ENCODE results near the gene LARGE1.

Gene LARGE1

DNA sequence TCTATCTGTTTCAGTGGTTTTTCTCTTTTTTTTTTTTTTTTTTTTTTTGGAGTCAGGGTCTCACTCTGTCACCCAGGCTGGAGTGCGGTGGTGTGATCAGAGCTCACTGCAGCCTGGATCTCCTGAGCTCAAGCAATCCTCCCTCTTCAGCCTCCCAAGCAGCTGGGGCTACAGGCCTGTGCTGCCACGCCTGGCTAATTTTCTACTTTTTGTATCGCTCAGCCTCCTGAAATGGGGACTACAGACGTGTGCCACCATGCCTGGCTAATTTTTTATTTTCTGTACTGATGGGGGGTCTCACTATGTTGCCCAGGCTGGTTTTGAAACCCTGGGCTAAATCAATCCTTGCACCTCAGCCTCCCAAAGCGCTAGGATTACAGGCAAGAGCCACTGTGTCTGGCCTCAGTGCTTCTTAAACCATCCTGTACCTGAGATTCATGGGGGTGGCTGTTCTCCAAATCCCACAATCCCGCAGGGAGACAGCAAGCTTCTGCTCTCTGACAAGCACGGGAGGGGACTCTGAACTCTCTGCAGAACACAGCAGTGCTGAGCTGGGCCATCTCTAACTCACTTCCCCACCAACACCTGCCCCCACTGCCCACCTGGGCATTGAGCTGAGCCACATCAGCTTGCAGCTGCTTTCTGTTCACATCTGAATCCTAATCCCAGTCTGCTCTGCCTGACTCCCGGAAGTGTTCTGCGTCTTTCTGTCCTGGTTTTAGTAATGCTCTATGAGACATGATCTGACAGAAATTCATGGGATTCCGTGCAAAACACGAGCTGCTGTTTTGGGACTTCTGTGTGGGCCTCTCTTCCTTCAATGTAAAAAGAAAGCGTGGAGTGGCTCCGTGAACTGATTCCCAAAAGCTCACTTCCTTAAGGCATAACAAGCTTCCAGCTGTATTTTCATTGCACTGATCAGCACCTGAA lies 400.0 kb downstream of the LARGE1 start:
- DNase-seq (ENCODE audit: low read depth): no peak

DNA sequence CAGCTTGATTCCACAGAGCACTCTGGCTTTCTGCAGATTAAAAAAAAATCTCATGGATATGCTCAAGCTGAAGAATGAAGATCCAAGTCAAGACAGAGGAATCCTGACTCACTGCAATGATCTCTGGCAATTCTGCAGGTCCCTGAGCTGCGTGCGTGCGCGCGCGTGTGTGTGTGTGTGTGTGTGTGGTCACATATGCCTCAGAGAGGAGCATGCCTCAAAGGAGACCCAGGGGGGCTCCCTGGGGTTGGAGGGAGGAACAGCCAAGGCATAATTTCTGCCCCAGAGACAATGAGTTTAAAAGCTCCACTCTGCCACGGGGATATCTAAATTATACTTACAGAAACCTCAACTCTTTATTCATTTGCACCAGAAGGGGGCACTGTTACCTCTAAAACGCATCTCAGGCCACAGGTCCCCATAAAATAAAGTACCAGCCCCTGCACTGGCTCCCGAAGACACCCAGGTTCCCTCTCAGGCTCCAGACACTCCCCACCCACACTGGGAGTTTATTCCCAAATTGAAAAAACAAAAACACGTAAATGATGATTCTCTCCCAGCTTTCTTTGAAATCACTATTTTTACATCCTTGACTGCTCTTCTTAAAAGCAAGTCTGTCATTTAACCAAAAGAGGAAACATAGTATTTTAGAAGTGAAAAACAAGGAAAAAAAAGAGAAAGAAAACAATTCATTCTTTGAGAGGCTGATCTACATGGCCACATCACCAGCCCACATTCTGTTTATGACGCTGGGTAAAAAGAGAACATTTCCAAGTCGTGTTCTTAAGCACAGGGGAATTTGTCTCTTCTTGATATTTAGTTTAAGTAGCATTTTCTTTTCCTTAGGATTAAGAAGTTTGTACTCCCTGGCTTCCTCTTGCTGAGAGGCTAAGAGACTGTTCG lies 401.0 kb downstream of the LARGE1 start:
- DNase-seq (ENCODE audit: low read depth): no peak

DNA sequence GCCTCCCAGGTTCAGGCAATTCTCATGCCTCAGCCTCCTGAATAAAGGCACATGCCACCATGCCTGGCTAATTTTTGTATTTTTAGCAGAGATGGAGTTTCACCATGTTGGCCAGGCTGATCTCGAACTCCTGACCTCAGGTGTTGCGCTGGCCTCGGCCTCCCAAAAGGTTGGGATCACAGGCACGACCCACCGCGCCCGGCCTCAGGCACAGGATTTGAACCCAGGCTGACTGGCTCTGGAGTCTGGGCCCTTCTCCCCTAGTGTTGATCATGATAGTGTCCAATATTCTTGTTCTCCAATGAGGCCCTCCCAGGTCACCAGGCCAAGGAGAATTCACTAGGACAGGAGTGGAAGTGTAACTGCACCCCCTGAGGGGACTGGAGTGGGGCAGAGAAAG lies 401.9 kb downstream of the LARGE1 start:
- no peak for DNase-seq (ENCODE audit: low read depth)

DNA sequence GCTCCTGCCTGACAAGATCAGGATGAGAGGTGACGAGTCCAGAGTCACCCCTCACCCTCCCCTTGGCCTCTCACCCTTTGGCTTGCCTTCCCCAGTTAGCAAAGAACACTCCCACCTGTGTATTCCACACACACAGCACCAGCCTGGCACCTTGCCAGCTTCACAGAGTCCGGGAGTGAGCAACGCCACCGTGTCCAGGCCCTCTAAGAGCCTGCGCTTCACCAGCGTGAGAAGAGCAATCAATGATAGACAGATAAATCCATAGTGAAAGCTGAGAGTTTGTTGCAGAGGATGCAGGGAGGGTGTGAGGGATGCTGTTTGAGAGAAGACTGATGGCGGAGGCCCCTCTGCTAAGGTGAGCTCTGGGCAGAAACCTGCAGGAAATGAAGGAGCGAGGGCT lies 404.5 kb downstream of the LARGE1 start:
- no peak for DNase-seq (ENCODE audit: low read depth)

DNA sequence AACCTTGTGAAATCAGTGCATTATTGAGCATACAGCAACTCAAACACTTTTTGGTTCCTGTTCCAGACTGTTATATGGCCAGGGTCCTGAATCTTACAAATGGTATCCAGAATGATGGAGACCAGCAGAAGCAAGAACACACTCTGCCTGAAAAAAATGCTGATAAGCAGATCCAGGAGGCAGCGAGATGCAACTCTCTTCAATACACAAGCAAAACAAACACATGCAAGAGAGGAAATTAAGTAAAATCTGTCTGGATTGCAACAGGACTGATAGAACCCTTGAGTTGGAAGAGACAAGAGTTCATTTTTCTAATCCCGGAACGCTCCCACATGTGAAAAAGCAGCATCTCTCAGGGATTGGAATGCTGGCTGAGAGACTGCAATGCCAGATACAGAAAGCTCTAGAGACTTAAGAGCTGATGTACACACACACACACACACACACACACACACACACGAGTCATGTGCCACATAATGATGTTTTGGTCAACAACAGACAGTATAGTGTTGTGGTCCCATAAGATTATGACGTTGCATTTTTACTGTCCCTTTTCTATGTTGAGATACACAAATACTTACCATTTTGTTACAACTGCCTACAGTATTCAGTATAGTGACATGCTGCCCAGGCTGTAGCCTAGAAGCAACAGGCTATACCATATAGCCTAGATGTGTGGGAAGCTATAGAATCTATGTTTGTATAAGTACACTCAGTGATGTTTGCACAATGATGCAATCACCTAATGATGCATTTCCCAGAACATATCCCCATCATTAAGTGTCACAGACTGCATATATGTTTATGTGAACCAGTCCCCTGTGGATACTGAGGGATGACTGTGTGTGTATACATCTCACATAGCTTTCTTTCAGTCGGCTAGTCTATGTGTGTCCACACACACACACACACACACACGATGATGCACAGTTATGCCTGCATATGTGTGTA lies 406.6 kb downstream of the LARGE1 start:
- no peak for DNase-seq (ENCODE audit: low read depth)

DNA sequence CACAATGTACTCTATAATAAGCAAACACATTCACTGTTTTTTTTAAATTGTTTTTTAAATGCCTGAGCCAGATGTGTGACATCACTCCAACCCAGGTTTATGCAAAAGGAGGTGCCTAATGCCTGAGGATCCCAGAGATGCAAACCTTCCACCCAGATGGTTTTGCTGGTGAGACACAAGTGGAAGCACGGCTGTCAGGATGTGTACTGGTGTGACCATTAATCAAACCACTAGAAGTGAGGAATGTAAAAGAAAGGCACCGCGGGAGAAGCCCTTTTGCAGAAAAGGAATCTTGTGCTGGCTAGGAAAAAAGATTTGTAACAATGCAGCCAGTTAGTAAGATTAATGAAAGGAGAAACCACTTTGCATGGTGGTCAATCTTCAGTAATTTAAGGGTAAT lies 407.4 kb downstream of the LARGE1 start:
- no peak for DNase-seq (ENCODE audit: low read depth)

DNA sequence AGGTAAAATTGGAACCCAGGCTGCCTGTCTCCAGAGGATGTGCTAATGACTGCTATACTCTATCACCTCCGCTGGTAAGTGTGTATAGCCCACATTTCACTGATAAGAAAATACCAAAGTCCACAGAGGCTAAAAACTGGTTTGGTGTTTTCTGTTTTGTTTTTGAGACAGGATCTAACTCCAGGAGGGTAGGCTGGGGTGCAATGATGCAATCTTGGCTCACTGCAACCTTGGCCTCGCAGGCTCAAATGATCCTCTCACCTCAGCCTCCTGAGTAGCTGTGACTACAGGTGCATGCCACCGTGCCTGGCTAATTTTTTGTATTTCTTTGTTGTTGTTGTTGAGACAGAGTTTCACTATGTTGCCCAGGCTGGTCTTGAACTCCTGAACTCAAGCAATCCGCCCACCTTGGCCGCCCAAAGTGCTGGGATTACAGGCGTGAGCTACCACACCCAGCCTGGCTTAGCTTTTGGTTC lies 409.8 kb downstream of the LARGE1 start:
- no peak for DNase-seq (ENCODE audit: low read depth)

DNA sequence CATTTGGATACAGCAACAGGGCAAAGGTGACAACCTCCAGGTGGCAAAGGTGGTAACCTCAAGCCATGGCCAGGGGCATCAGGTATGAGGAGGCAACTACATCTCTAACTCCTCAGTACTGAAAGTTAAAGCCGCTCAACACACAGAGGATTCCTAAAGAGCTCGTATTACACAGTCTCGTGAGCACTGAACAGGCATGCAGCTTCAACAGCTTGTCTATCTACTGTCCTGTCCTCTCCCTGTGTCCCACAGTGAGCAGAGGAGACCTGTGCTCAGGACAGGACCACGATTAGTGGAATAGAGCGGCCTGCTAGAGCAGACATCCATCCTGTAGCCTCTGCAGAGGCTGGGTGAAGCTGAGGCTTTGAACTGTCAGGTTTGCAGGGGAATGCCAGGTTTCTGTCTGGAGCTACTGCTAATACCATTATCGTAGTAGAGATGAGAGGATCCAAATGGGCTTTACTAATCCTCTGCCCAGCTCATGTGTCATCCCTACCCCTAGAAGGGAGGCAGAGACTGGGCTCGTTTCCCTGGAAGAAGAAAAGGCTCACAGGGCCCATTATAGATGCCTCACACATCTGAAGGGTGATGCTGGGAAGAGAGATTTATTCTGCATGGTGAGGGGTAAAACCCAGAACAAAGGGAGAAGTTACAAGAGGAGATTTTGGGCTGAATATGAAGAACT lies 415.2 kb downstream of the LARGE1 start:
- DNase-seq (ENCODE audit: low read depth): no peak

DNA sequence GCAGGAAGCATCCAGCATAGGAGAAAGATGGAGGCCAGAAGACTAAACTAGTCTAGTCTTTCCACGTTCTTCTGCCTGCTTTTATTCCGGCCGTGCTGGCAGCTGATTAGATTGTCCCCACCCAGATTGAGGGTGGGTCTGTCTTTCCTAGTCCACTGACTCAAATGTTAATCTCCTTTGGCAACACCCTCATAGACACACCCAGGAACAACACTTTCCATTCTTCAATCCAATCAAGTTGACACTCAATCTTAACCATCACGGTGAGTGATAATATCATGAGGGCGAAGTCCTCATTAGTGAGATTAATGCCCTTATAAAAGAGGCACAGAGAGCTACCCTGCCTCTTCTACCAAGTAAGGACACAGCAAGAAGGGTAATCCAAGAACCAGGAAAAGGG lies 424.2 kb downstream of the LARGE1 start:
- DNase-seq (ENCODE audit: low read depth): no peak

DNA sequence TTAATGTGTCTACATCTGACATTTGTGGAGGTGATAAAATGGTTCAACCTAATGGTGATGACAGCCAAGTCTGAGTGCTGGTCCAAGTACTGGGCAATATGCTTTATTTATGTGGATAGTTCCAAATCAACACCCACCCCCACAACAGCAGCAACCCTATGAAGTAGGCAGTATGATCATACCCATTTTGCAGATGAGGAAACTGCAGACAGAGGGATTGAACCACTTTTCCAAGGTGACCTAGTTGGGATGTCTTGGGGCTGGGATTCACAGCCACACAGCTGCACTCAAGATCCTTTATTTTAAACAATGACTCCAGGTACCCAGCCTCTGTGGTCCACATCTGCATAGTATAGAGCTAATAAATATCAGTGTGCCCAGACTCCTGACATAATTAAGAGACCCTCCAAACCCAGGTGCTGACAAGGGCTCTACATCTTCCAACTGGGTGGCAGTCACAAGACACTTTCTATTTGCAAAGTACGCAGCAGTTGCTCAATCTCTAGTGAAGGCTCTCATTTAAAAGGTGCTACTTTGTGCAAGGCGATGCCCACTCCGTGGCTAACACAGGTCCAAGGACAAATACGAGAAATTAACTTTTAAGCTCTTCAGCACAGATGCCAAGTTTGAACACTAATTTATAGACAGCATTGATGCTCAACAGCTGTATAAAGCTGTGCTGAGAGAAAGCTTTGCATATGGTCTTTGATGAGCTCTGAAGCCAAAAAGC lies 426.6 kb downstream of the LARGE1 start:
- DNase-seq (ENCODE audit: low read depth): no peak

DNA sequence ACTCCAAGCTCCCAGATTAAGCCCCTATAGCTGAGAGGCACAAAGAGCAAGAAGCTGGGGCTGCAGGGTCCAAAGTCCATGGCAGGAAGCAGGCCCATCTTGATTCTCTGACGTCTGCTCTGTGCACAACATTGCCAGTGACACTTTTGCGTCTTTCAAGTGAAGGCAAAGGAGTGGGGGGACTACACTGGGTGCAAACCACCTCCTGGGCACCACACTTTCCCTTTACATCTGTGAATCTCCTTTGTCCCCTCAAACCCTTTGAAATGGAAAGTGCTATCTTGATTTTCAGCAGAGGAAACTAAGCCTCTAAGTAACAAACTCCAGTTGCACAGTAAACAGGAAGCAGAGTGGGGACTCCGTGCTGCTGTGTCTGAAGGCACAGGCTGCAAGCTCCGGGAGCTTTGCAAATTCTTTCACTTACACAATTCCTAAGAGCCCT lies 428.0 kb downstream of the LARGE1 start:
- DNase-seq (ENCODE audit: low read depth): no peak

DNA sequence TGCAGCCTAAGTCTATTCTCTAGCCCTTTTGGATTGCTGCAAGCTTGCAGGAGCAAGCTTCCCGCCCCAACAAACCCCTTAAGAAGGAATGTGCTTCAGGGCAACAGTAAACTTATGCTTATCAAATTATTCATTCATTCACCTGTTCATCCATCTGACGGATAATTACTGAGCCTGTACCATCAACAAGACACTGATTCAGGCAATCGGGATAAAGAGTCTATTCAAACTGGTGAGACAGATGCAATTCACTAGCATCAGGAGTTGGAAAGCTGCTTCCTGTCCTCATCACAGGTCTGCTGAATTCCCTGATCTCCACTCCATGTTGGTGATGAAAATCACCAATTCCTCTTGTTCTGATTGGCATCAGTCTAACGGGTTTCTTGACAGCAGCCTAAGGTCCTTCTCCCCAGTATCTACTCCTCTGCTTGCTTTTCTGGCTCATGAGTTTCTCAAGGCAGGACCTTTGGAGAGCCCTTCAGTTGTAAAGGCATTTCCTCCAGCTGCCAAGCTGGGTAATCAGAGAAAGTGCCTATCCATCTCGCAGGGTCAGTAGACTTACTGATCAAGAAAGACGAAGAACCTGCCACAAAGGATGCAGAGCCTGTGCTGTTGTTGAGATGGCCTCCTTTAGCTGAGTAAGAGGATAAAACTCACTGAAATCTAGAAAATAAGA lies 433.1 kb downstream of the LARGE1 start:
- no peak for DNase-seq (ENCODE audit: low read depth)

DNA sequence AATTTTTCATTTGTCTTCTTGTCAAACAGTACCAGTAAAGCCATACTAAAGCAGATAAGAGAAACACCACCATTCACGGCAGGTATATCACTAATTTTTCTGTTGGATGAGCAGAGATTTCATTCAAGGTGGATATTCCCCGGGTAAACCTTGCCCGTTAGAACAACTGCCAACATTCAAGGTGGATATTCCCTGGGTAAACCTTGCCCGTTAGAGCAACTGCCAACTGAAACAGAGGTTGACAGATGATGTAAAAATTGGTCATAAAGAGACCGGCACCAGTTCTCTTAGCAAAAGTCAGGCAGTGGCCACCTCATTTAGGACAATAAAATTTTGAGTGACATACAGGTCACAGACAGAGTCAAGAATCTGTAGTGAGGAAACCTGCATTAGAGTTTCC lies 438.7 kb downstream of the LARGE1 start:
- no peak for DNase-seq (ENCODE audit: low read depth)

DNA sequence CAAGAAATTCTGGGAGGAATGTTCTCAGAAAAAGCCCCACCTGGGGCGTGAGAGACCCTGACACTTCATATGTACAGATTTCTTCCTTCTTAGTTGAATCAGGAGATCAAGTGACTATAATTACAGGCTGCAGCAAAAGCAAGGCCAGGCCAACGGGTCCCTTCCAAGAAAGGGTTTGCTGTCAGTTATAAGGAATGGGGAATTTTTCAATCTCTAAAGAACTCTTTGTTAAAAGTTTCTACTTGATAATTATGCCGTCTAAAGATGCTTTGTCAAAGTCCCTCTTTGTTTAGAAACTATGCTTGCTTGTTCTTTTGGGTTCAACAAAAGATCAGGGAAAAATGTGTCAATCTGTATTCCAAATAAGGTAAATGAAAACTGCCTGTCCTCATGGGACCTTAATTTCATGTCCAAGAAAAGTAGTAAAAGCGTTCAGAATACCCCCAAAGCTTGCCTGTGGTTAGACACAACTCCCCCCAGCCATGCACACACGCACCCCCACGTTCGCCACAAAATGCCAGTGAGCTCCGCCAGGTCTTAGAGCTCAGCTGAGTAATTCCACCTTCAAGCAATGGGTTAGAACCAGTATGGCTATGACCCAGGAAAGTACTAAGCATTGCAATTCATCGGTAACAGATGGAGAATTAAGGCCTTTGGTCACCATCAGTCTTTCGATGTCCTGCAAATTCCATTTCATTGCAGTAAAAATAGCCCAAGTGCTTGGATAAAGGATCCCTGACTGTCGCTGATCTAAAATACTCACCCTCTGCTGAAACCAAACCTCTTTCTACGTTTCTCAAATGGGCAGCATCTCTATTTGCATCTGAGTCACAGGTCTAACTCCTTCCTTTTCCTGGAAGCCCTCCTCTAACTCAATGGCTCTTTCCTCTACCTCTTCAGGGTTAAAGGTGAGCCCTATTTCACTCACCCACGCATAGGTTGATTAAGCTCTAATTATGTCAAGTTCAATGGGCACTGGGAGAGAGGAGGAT lies 442.9 kb downstream of the LARGE1 start:
- no peak for DNase-seq (ENCODE audit: low read depth)

DNA sequence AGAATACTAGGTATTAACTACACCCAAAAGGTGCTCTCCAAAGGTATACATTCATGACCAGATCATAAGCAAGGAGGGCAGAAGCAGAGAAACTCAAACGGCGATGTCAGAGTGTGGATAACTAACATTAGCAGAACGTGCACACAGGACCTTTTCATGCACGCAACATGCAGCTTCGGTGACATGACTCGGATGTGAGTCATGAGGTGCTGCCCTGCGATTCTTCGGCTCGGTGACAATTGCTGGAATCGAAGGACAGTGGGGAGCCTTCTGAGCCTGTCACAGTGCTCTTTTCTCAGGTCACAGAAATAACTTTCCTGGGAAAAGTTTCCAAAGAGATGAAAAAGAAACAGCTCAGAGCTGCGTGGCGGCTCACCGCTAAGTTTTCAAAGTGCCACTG lies 443.6 kb downstream of the LARGE1 start:
- no peak for DNase-seq (ENCODE audit: low read depth)

DNA sequence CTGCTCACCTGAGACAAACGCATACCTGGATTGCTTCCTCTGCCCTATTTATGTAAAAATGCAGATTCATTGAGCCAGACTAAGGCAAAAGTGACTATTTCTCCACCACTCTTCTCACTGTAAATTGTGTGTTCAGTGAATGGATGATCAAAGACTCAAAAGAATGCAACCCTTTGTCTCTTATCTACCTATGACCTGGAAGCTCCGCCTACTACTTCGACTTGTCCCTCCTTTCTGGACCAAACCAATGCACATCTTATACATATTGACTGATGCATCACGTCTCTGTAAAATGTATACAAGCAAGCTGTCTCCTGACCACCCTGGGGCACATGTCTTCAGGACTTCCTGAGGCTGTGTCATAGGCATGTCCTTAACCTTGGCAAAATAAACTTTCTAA lies 444.1 kb downstream of the LARGE1 start:
- DNase-seq (ENCODE audit: low read depth): no peak

DNA sequence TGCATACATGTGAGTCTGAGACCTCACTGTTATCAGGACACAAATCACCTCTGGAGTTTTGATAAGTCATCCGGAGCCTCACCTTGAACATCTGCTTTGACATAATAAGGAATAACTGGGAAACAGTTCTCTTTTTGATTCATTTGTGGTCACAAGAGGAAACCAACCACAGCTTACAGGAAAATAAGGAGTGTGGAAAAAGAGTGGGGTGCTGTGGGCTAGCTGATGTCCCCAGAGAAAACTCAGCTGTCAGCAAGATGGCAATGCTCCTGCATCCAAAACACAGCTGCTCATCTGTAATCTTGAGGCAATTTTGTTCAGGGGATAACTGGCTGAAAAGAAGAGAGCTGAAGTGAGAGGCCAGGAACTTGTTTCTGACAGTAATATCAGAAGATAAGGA lies 445.7 kb downstream of the LARGE1 start:
- DNase-seq (ENCODE audit: low read depth): no peak

Measured in stimulated activated CD8-positive, alpha-beta memory T cell treated with anti-CD3 and anti-CD28 coated beads, Interleukin-15, amount 100 ng/mL, for 24 hours (primary cell).